Small intestine (tissue), 7 donors: Measurements from ENCODE around the gene MSMO1. TPM values are rescaled to one million over a fixed set of nuclear protein-coding genes. Genes with fewer than 3 reads are reported as not detected.
A peak's percentile ranks its signal among the peaks of the same experiment; 100 is the strongest.
"Not testable (repeated sequence)": the region's sequence is repeated elsewhere in the genome, so short reads cannot be mapped to it uniquely, and the experiment has no call there.

Experiments used
- DNase-seq, 2 donors: peaks; one replicate each; pipeline versions ENCODE4 v3.0.0 to v3.0.0-alpha.2; 2013
- FAIRE-seq: peaks from 2 replicates; lab custom pipeline; 2012; peaks lifted over from hg19 to GRCh38; lab: Jason Lieb, UNC
- H3K27ac ChIP-seq, 3 donors: one replicate each; pipeline ENCODE4 v1.5.1; 2013; ENCODE audit warnings: low read length in 2 of 3, mild to moderate bottlenecking in 2 of 3, control low read depth in 1 of 3, inconsistent platforms in 1 of 3, low read depth in 1 of 3, moderate library complexity in 1 of 3
- H3K27me3 ChIP-seq, 3 donors: one replicate each; pipeline ENCODE4 v1.6.1; 2013; ENCODE audit warnings: low read length in 3 of 3, inconsistent platforms in 1 of 3; ENCODE audit not compliant: control insufficient read depth in 3 of 3, insufficient read depth in 3 of 3
- H3K36me3 ChIP-seq, 3 donors: one replicate each; pipeline ENCODE4 v1.6.1; 2013; ENCODE audit warnings: low read length in 3 of 3, inconsistent platforms in 1 of 3, low read depth in 1 of 3, mild to moderate bottlenecking in 1 of 3, moderate library complexity in 1 of 3; ENCODE audit not compliant: control insufficient read depth in 3 of 3, insufficient read depth in 2 of 3
- H3K4me1 ChIP-seq, 3 donors: one replicate each; pipeline ENCODE4 v1.6.1; 2013; ENCODE audit warnings: low read length in 2 of 3, inconsistent platforms in 1 of 3, low read depth in 1 of 3, mild to moderate bottlenecking in 1 of 3, moderate library complexity in 1 of 3; ENCODE audit not compliant: control insufficient read depth in 3 of 3, insufficient read depth in 2 of 3
- H3K4me3 ChIP-seq, 3 donors: one replicate each; pipeline ENCODE4 v1.5.1; 2013; ENCODE audit warnings: low read length in 3 of 3, control low read depth in 1 of 3, inconsistent platforms in 1 of 3, low read depth in 1 of 3, mild to moderate bottlenecking in 1 of 3, moderate library complexity in 1 of 3
- H3K9me3 ChIP-seq, 2 donors: one replicate each; pipeline ENCODE4 v1.6.1; 2013; ENCODE audit warnings: low read depth in 1 of 2, low read length in 1 of 2; ENCODE audit not compliant: control insufficient read depth in 2 of 2, insufficient read depth in 1 of 2
- WGBS, 3 donors: extraction: QIAGEN DNeasy Blood & Tissue Kit; methylation state at CpG; one replicate each; pipeline ENCODE4 v1.1.7; 2013; 5-methylcytosine and 5-hydroxymethylcytosine counted together
- polyA plus RNA-seq, 4 donors: library from polyadenylated mRNA; stranded (reverse) in 3 of 4; unstranded in 1 of 4; fragments of 200-250 nt in 3 of 4; fragments of 120-200 nt in 1 of 4; gene quantifications; one replicate each; pipeline versions ENCODE4 v1.2.1 to v1.2.3, GENCODE V29; 2013
- donor health status: healthy with polysubstance abuse.
- donor health status: control.
- donor health status: control.
- donor health status: Bipolar disorder and iron deficiency.
- donor health status: healthy.

MSMO1 gene
- polyA plus RNA-seq, 4 donors, result 18.6 to 226 (median 51.0) TPM

DNA sequence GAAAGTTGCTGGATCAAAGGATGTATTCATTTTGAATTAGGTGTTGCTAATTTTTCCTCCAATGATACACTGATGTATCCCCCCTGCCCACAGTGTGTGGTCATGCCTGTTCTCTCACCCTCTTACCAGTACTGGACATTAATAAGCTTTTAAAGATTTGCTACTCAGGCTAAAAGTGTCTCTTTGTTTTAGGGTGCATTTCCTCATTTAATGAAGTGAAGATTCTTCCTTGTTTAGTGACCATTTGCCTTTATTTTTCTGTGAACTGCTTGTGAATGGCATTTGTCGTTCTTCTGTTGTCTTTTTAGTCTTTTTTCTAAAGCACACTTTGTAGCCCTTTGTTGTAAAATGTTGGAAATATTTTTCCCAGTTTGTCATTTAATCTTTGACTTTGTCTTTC lies 5.0 kb downstream of the MSMO1 start:
- DNase-seq (no peak), FAIRE-seq (no peak)
- no peaks in the 10 kb centered on the region for H3K9me3 ChIP-seq
- H3K27ac ChIP-seq, result no peak overlapping the region
- H3K4me3 ChIP-seq, result no peak overlapping the region
- 17 to 47% (median 36%) methylated on average over 1 of the region's 1 CpG for WGBS, 3 donors
- H3K27me3 ChIP-seq, result no peaks in the 10 kb centered on the region
- H3K36me3 ChIP-seq, result peaks cover 0 to 12% (median 3%) of the 10 kb centered on the region in 3 donors
- peaks cover 2 to 15% (median 9%) of the 10 kb centered on the region in 3 donors for H3K4me1 ChIP-seq

DNA sequence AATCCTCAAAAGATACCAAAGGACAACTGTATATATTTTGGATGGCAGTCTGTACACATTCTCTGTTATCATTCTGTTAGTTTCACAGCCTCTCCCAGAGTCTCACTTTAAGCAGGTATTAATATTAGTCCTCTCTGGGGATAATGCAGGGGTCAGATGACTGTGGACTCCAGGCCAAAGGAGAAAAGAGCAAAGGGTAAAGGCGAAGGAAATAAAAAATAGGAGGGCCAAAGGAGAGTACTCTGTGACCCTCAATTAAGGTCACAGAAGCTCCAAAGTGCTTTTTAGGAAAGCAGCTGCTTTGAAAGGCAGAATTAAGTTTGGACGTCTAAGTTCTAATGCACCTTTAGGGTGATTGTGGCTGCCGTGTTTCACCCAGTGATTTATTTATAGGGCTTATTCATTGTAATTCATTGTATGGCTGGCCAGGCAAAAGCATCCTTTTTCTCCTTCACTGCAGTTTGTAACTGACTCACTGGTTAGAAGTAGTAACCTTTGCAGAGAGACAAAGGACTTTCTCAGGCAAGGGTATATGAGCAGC lies 7.8 kb downstream of the MSMO1 start:
- WGBS, 3 donors, result 33 to 61% (median 37%) methylated on average over 3 of the region's 3 CpGs
- no peaks in the 10 kb centered on the region for H3K27me3 ChIP-seq

DNA sequence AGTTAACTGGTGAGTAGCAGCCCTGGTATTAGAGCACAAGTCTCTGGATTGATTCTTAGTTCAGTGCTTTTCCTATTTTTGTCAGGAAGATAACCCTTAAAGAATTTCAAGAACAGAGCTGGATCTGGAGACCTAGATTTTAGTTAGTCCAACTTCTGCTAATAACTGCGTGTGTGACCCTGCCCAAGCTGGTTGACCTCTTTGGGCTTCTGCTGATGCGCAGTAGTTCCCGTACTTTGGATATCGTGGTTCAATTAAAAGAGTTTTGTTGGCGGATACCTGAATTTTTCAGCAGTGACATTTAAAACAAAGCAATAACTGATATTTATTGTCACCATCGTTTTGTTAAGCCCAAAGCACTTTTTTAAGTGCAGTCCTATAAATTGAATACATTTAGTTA lies 9.3 kb downstream of the MSMO1 start:
- H3K36me3 ChIP-seq, result peaks cover 2 to 9% (median 6%) of the 10 kb centered on the region in 3 donors
- 84 to 92% (median 85%) methylated on average over 6 of the region's 6 CpGs for whole genome bisulfite sequencing, 3 donors
- H3K4me3 ChIP-seq, result no peak overlapping the region
- H3K9me3 ChIP-seq, result no peaks in the 10 kb centered on the region
- DNase-seq, result no peak
- no peak for FAIRE-seq
- no peak overlapping the region for H3K27ac ChIP-seq
- H3K27me3 ChIP-seq, result no peaks in the 10 kb centered on the region
- peaks cover 0 to 6% (median 2%) of the 10 kb centered on the region in 3 donors for H3K4me1 ChIP-seq

More for the DNA sequence above, 7.8 kb downstream of the MSMO1 start:
- H3K36me3 ChIP-seq, result peaks cover 0 to 17% (median 6%) of the 10 kb centered on the region in 3 donors
- peak in 1 of 2 donors; percentile 41 for DNase-seq
- no peaks in the 10 kb centered on the region for H3K9me3 ChIP-seq
- peaks cover 2 to 10% (median 6%) of the 10 kb centered on the region in 3 donors for H3K4me1 ChIP-seq
- peak overlapping the region in 1 of 3 donors; percentile 16 for H3K27ac ChIP-seq
- FAIRE-seq, result no peak
- no peak overlapping the region for H3K4me3 ChIP-seq

DNA sequence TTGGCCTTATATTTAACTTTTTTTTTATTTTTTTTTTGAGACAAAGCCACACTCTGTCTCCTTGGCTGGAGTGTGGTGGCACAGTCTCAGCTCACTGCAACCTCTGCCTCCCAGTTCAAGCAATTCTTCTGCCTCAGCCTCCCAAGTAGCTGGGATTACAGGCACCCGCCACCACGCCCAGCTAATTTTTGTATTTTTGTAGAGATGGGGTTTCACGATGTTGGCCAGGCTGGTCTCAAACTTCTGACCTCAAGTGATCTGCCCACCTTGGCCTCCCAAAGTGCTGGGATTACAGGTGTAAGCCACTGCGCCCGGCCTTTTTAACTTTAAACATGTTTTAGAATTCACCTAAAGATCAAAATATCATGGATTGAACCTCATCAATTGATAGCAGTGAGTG lies 14.9 kb downstream of the MSMO1 start:
- not testable (repeated sequence) for H3K36me3 ChIP-seq
- 98 to 99% (median 98%) methylated on average over 5 of the region's 5 CpGs for WGBS, 3 donors

DNA sequence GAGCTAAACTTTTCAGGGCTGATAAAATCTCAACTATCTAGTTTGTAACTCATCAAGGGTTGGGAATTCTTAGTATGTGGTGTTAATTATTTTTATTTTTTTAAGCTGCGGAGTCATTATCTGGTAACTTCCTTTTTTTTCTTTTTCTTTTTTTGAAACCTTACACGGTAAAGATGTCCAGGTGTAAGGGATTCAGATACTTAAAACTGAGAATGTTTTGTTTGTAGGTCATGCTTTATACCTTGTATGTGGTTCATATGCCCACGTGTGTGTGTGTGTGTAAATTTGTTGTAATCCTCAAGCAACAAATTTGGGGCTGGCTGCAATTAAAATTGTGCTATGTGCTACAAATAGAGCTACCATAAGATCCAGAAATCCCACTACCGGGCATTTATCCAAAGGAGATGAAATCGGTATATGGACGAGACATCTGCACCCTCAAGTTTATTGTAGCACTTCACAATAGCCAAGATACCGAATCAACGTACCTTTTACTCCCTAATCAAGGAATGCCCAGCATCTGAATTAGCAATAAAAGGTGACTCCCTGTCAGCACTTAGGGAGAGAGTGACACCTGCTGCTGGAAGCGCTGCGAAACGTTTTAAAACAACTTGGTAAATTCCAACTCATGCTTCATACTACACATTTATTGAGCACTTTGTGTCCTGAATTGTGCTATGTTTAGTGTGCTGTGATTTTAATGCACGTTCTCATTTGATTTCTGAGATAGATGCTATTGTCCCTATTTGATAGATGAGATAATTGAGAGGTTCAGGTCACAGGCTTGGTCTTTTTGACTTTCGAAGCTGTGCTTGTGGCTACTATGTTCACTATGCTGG lies 16.1 kb downstream of the MSMO1 start:
- H3K4me3 ChIP-seq, result no peak overlapping the region
- FAIRE-seq (no peak), DNase-seq (peak in 1 of 2 donors; percentile 42)
- H3K4me1 ChIP-seq, result no peaks in the 10 kb centered on the region
- WGBS, 3 donors, result 35 to 65% (median 49%) methylated on average over 13 of the region's 13 CpGs
- no peak overlapping the region for H3K27ac ChIP-seq
- H3K27me3 ChIP-seq, result no peaks in the 10 kb centered on the region
- H3K9me3 ChIP-seq, result no peaks in the 10 kb centered on the region
- peaks cover 2 to 7% (median 2%) of the 10 kb centered on the region in 3 donors for H3K36me3 ChIP-seq

More for the DNA sequence above, 14.9 kb downstream of the MSMO1 start:
- not testable (repeated sequence) for H3K27ac ChIP-seq, H3K4me1 ChIP-seq, H3K27me3 ChIP-seq, H3K4me3 ChIP-seq, DNase-seq, FAIRE-seq, H3K9me3 ChIP-seq

DNA sequence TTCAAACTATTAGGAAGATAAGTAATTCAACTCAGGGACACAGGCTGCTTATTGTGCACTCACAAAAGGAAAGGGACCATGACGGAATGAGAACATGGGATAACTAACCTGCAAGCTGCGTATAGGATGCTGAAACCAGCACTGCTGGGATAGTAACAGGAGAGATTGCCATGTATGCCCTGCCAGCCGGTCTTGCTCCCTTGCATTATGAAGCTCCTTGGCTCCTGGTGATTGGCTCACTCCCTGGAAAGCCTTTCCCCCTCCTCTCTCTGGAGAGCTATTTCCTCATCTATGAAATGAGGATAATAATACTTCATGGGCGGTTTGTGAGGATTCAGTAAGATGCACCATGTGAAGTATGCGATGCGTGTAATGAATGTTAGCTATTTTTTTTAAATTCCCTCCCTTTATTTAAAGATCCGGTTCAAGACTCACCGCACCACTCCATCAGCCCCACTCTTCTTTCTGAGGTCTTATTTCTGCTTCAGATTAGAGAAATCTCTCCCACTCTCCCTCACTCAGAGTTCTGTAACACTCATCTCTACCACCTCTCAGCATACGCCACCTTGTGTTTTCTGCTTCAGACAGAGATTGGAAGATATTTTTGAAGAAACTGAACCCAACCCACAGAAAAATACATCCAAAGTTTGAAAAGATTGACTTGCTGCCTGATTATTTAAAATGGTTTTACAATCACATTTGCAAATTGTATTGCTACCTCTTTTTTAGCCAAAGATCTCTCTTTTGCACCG lies 18.4 kb downstream of the MSMO1 start:
- no peaks in the 10 kb centered on the region for H3K4me1 ChIP-seq
- DNase-seq, result no peak
- no peak overlapping the region for H3K4me3 ChIP-seq
- no peaks in the 10 kb centered on the region for H3K9me3 ChIP-seq
- 85 to 89% (median 88%) methylated on average over 10 of the region's 10 CpGs for WGBS, 3 donors
- no peak overlapping the region for H3K27ac ChIP-seq
- H3K36me3 ChIP-seq, result peaks cover 0 to 2% (median 2%) of the 10 kb centered on the region in 3 donors
- H3K27me3 ChIP-seq, result no peaks in the 10 kb centered on the region
- no peak for FAIRE-seq

DNA sequence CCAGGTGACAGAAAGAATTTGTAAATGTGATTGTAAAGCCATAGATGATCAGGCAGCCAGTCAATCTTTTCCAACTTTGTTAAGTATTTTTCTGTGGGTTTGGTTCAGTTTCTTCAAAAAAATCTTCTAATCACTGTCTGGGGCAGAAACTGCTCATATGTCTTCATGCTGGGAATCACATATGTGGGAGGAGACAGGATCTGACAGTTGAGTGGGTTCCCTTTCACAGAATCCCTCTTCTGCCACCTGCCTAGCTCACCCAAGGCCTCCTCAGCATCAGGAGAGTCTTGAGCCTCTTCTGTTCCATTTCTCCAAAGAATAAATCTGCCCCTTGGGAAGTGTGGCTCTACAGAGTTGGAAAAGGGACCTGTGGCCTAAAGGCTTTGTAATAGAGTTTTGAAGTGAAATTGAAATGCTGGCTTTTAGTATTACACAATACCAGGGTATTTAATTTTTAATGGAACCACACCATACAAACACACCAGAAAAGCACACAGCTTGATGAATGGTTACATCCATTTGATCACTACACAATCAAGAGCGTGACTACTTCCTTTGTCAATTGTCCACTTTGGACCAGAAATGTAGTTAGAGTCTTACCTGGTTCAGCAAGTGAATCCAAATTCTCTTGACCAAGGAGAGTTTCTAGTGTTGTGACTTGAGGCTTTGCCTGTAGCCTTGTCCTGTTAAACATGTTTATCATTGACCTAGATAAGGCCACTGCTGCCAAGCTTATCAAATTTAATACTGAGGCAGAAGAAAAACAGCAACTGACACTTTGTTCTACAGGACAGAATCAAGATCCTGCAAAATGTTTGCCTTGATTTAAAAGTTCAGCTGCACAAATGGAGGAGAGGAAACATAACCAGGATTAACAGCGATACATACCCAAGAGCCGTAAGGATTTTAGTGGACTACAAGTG lies 20.4 kb downstream of the MSMO1 start:
- 73 to 92% (median 78%) methylated on average over 3 of the region's 3 CpGs for WGBS, 3 donors
- no peak for FAIRE-seq

More for the DNA sequence above, 20.4 kb downstream of the MSMO1 start:
- Histone ChIP-seq H3K4me3 (no peak overlapping the region), H3K9me3 (no peaks in the 10 kb centered on the region), H3K27ac (no peak overlapping the region), H3K27me3 (no peaks in the 10 kb centered on the region), H3K36me3 (no peaks in the 10 kb centered on the region), H3K4me1 (no peaks in the 10 kb centered on the region)
- DNase-seq, result no peak
